Renal pelvis (tissue), 12 donors: ENCODE results near the gene OR51I1. TPM values are rescaled to one million over a fixed set of nuclear protein-coding genes. Genes with fewer than 3 reads are reported as not detected.

Source experiments
- DNase-seq: peaks from one replicate; pipeline ENCODE4 v3.0.0-alpha.2; 2013
- long read RNA-seq, 16 experiments: transcript quantifications; one replicate each; lab custom pipeline, GENCODE V29; 2026
- polyA plus RNA-seq, 3 donors: library from polyadenylated mRNA; unstranded; fragments of 120-200 nt; gene quantifications; one replicate each; pipeline ENCODE4 v1.2.1, GENCODE V29; 2013; ENCODE audit not compliant: insufficient read length in 3 of 3

The OR51I1 gene
- polyA plus RNA-seq = not detected
- long read RNA-seq, donor 1 = 0 reads
- long read RNA-seq, donor 2 = 0 reads
- long read RNA-seq, donor 3 = 0 reads
- long read RNA-seq, donor 4 = 0 reads
- long read RNA-seq, donor 5 = 0 reads
- long read RNA-seq, donor 6 = 0 reads
- long read RNA-seq, donor 7 = 0 reads
- long read RNA-seq, donor 8 = 0 reads
- long read RNA-seq, donor 9 = 0 reads
- long read RNA-seq, donor 10 = 0 reads
- long read RNA-seq, donor 11 = 0 reads
- long read RNA-seq, donor 12 = 0 reads
- long read RNA-seq, donor 13 = 0 reads
- long read RNA-seq, donor 14 = 0 reads
- long read RNA-seq, donor 15 = 0 reads
- long read RNA-seq, donor 16 = 0 reads

GRCh38 chr11:5441414-5441813 lies at the start of gene OR51I1:
OR51I1 (minus strand) TSS chr11:5441514; CDS start chr11:5441514, 0 bp downstream.
- DNase-seq = no peak

GRCh38 chr11:5489576-5490357 lies 48.5 kb upstream of the OR51I1 start:
- no peak for DNase-seq

- DNase-seq = no peak
Observed at GRCh38 chr11:5488798-5489399, 47.6 kb upstream of the OR51I1 start.

- no peak for DNase-seq
Observed at GRCh38 chr11:5488385-5488784, 47.1 kb upstream of the OR51I1 start, which contains the start of gene OR52D1. OR52D1 (plus strand) TSS chr11:5488685; CDS start chr11:5488707, 22 bp downstream.

- no peak for DNase-seq
Observed at GRCh38 chr11:5486421-5486820, 45.1 kb upstream of the OR51I1 start.

DNA sequence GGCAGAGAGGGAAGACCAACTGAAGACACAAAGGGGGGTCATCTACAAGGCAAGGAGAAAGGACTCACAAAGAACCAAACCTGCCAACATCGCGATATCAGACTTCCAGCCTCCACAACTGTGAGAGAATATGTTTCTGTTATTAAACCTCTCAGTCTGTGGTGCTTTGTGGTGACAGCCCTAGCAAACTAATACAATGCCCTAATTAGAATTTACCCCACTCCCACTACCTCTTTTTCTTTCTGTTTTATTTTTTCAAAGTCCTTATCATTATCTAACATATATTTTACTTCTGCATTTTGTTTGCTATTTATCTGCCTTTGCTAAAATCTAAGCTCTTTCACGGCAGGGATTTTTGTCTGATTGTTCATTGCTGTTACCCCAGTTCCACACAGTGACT lies 44.7 kb upstream of the OR51I1 start:
- DNase-seq = no peak

GRCh38 chr11:5476186-5476819 lies 35.0 kb upstream of the OR51I1 start:
- DNase-seq = peak; percentile 8

GRCh38 chr11:5473921-5474320 lies 32.6 kb upstream of the OR51I1 start:
- DNase-seq = no peak

DNA sequence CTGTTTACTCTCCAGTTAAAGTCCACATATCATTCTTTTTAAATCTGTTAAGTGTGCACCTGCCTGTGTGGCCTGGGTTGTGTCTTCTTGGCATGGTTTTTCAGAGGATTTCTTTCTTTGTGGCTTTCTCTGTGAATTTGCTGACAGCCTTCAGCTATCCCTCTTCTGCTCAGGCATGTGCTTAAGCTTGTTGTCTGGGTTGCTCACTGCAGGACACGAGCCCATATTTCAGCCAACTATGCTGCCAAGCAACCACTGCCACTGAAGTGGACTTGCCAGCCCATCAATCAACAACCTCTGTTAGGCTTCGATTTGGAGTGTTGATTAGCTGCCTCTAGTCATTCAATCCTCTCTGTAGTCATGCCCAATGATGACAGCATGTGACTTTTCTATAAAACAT lies 26.2 kb upstream of the OR51I1 start:
- no peak for DNase-seq

- DNase-seq = no peak
Observed at GRCh38 chr11:5460983-5461621, 19.8 kb upstream of the OR51I1 start.

GRCh38 chr11:5449432-5449831 lies 8.1 kb upstream of the OR51I1 start:
- DNase-seq = no peak

- no peak for DNase-seq
Observed at GRCh38 chr11:5449023-5449422, 7.7 kb upstream of the OR51I1 start, which contains the start of gene OR51I2. OR51I2 (plus strand) TSS chr11:5449323; CDS start chr11:5453489, 4,166 bp downstream.

DNA sequence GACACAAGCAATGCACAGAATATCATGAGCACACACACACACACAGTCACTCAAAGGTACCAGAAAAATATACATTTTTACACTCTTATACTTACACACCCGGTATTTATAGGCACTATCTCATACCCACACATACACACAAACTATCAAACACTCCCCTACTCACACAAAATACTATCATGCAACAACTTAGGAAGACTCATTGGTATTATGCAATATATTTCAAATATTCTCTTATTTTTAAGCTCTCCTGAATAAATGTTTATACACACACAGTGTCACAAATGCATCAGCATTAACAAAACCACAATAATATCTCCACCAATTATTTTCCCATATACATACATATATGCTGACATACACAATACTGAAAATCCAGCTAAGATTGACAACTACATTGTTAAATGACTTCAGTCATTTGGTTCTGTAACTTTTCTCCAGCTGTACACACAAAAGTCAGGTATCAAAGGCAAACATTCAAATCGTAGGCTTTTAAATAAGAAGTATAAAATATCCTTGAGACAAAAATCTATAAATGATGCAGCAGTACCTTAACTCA lies 2.6 kb upstream of the OR51I1 start:
- no peak for DNase-seq

GRCh38 chr11:5423131-5423530 lies 18.2 kb downstream of the OR51I1 start:
- DNase-seq = no peak

- DNase-seq = no peak
Observed at GRCh38 chr11:5421811-5422210, 19.5 kb downstream of the OR51I1 start, which contains the start of gene OR51Q1. OR51Q1 (plus strand) TSS chr11:5422111; CDS start chr11:5422201, 90 bp downstream.

GRCh38 chr11:5420993-5421392 lies 20.3 kb downstream of the OR51I1 start:
- DNase-seq = no peak

GRCh38 chr11:5405173-5405572 lies 36.1 kb downstream of the OR51I1 start:
- DNase-seq = no peak

GRCh38 chr11:5398936-5399335 lies 42.4 kb downstream of the OR51I1 start:
- no peak for DNase-seq

DNA sequence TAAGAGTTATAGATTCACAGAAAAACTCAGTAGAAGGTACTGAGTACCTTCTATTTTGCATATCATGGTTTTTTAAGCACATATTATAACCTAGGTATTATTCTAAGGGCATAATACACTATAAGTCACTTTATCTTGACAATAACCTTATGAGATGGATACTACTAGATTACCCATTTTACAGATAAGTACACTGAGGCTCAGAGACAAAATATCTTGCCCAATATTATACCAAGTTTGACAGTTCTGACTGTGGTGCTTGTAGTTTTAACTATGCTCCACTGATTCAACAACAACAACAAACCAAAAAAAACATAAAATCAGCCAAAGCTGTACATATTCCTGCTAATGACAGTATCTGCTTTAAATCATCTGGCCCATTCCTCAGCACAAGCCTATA lies 47.2 kb downstream of the OR51I1 start:
- no peak for DNase-seq
